ENCODE results near the gene PHKB.
"Not testable (repeated sequence)": the region's sequence is repeated elsewhere in the genome, so short reads cannot be mapped to it uniquely, and the experiment has no call there.

PHKB gene

DNA sequence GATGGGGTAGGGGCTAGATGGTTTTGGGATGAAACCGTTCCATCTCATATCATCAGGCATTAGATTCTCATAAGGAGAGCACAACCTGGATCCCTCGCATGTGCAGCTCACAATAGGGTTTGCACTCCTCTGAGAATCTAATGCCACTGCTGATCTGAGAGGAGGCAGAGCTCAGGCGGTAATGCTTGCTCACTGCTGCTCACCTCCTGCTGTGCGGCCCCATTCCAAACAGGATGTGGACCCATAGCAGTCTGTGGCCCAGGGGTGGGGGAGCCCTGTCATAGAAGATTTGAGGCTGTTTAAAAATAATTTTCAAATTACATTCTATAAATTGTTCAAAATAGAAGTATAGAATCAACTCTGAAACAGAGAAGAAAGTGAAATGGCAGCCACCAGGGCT is 50.8 kb downstream of the PHKB start:
- DNase-seq: no peak

DNA sequence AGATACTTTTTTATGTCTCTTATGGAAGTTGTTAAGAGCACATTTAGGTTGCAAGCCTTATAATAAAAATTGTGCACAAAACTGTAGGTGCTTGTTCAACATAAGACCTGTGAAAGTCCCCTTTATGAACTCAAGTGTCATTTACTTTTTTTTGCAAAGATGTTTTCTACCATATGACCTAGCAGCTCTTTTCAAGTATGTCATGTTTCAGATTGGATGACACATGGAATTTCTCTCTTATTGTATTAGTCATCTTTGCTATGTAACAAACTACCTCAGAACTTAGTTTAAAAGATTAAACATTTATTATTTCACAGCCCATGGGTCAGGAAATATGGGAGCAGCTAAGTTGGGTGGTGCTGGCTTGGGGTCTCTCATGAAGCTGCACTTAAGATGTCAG is 57.9 kb downstream of the PHKB start:
- DNase-seq: no peak

DNA sequence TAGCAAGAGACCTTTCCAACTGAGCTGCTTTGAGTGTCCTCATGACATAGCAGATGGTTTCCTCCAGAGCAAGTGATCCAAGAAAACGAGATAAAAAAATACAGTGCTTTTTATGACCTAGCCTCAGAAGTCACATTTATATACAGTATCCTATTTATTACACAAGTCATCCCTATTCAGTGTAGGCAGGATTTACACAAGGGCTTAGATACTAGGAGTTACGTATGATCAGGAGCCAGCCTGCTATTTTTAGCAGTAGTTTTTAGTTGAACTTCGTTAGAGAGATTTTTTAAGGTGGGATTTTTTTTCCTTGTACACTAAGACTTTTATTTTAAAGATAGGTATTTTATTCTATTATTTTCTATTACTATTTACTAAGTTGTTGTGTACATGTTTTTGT is 58.4 kb downstream of the PHKB start:
- no peak for DNase-seq

DNA sequence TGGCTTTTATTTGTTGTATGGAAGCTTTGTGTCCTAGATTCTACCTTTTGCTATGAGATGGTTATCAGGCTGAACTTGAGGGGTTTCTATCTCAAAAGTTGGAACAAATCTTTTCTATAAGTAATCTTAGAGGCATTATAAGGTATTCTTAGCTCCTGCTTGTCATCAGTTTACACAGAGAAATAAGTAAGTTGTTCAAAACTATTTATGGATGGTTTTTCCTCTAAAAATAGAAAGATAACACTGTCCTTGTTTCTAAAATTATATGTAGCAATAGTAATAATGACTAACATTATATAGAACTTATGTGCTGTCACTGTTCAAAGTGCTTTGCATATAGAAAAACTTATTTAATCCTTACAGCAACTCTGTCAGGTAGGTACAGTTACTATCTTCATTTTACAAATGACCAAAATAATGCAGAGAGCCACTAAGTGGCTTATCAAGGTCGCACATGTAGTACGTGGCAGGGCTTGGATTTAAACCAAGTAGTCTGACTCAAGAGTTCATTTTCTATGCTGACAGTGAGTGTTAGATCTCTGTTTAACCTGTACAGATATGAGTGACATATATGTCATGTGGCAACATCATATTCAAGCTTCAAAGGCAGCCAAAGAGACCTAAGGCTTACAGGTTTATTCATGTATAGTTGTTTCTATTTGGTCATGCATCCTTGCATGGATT is 59.0 kb downstream of the PHKB start:
- DNase-seq: no peak

DNA sequence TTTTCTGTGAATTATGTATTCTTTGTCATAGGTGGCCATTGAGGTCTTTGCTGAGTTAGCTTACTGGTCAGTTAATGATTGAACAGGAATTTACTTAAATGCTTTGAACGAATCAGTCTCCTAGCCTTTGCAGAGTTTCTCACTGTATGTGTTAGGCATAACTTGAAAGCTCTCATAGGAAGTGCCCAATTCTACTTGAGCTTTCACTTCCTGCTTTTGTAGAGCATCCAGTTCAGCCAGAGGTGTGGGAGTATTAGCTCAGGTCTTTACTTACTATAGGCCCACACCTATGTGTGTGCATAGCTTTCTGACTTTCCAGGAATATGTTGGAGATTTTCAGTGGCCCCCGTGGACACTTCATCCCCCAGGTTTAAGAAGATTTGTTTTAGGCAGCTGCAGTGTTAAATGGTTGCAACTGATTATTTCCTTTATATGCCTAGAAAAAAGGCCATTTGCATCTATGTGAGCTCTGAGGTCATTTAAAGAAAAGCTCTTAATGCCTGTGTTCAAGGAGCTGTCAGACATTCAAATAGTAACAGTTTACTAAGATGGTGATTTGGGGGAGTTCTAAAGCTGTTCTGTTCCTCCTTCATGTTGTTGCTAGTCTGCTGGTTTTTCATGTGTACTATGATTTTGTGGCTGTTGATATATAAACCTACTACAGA is 62.3 kb downstream of the PHKB start:
- no peak for DNase-seq

DNA sequence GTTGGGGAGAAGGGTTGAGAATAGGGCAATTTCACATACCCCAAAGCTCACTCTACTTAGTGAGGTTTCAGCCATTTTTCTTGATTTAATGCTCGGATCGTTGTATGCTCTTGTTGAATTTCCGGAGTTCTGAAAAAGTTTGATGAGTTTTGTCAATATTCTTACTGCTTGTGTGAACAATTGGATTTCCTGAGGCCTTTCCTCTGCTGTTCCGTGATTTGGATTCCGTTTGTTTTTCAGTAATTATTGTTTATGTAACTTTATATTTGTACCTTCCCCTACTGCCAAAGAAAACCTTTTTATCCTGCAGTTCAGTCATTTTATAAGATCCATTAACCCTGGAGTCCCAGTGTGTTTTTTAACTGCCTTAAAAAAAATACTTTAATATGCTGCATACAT is 62.9 kb downstream of the PHKB start:
- no peak for DNase-seq

DNA sequence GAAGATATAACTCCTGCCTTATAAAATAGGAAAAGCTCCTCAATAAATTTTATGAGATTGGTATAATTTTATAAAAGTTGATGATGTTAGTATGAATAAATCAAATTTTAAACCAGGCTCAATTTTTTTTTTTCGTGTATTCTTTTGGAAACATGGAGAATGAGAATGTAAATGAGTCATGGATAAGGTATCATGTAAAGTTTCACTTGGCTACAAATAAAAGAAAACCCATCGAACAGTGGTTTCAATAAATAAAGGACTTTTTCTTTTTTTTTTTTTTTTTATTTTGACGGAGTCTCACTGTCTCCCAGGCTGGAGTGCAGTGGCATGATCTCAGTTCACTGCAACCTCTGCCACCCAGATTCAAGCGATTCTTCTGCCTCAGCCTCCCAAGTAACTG is 67.3 kb downstream of the PHKB start:
- no peak for DNase-seq

DNA sequence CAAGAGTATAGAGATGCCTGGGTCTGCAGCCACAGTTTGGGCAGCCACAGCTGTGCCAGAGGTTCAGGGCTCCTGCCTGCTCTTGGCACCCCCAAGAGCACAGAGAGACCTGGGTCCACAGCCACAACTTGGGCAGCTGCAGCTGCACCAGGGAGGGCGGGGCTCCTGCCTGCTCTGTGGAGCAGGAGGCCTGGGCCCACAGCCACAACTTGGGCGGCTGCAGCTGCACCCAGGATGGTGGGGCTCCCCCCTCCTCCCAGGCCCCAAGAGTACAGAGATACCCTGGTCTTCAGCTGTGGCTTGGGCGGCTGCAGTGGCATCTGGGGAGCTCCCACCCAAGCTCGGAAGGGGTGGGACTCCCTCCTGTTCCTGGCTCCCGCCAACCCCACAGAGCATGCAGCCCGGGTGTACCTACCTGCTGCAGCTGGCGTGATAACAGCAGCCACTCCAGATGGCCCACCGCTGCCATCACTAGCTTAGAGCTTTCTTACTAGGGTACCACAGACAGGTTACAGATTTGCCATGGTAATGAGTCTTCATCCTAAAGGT is 72.7 kb downstream of the PHKB start:
- DNase-seq: no peak

DNA sequence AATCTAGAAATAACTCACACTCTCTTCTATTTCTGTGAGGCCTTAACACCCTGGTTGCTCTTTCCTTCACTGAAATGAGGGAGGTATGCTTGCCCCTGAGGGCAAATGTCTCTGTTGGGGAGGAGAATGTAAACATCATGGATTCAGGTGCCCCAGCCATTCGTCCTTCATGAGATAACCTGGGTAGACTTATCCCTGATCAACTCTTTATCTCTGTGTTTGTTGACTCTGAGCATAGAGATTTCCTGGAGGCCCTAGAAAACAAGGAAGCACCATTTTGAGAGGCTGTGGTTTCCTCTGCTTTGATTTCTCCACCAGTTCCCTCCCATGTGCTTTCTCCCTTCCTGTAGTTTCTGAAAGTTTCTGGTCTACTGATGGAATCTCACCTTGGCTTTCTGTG is 77.3 kb downstream of the PHKB start:
- DNase-seq: no peak

DNA sequence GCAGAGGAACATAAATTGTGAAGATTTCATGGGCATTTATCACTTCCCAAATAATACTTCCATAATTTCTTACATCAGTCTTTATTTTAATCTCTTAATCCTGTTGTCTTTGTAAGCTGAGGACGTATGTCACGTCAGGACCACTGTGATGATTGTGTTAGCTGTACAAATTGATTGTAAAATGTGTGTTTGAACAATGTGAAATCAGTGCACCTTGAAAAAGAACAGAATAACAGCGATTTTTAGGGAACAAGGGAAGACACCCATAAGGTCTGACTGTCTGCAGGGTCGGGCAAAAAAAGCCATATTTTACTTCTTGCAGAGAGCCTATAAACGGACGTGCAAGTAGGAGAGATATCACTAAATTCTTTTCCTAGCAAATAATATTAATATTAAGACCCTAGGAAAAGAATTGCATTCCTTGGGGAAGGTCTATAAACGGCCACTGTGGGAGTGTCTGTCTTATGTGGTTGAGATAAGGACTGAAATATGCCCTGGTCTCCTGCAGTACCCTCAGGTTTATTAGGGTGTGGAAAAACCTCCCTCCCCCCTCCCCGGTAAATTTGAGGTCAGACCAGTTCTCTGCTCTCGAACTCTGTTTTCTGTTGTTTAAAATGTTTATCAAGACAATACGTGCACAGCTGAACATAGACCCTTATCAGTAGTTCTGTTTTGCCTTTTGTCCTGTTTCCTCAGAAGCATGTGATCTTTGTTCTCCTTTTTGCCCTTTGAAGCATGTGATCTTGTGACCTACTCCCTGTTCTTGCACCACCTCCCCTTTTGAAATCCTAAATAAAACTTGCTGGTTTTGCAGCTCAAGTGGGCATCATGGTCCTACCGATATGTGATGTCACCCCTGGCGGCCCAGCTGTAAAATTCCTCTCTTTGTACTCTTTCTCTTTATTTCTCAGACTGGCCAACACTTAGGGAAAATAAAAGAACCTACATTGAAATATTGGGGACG is 78.9 kb downstream of the PHKB start:
- not testable (repeated sequence) for DNase-seq

DNA sequence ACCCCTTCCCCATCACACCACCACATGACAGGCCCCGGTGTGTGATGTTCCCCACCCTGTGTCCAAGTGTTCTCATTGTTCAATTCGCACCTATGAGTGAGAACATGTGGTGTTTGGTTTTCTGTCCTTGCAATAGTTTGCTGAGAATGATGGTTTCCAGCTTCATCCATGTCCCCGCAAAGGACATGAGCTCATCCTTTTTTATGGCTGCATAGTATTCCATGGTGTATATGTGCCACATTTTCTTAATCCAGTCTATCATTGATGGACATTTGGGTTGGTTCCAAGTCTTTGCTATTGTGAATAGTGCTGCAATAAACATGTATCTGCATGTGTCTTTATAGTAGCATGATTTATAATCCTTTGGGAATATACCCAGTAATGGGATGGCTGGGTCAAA is 80.0 kb downstream of the PHKB start:
- not testable (repeated sequence) for DNase-seq

DNA sequence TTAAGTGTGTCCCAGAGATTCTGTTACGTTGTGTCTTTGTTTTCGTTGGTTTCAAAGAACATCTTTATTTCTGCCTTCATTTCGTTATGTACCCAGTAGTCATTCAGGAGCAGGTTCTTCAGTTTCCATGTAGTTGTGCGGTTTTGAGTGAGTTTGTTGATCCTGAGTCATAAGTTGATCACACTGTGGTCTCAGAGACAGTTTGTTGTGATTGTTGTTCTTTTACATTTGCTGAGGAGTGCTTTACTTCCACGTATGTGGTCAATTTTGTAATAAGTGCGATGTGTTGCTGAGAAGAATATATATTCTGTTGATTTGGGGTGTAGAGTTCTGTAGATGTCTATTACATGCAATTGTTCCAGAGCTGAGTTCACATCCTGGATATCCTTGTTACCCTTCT is 83.1 kb downstream of the PHKB start:
- not testable (repeated sequence) for DNase-seq

DNA sequence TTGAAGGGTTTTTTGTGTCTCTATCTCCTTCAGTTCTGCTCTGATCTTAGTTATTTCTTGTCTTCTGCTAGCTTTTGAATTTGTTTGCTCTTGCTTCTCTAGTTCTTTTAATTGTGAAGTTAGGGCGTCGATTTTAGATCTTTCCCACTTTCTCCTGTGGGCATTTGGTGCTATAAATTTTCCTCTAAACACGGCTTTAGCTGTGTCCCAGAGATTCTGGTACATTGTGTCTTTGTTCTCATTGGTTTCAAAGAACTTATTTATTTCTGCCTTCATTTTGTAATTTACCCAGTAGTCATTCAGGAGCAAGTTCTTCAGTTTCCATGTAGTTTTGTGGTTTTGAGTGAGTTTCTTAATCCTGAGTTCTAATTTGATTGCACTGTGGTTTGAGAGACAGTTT is 90.1 kb downstream of the PHKB start:
- DNase-seq: not testable (repeated sequence)

DNA sequence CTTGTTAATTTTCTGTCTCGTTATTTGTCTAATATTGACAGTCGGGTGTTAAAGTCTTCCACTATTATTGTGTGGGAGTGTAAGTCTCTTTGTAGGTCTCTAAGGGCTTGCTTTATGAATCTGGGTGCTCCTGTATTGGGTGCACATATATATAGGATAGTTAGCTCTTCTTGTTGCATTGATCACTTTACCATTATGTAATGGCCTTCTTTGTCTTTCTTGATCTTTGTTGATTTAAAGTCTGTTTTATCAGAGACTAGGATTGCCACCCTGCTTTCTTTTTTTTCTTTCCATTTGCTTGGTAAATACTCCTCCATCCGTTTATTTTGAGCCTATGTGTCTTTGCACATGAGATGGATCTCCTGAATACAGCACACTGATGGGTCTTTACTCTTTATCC is 90.6 kb downstream of the PHKB start:
- not testable (repeated sequence) for DNase-seq

DNA sequence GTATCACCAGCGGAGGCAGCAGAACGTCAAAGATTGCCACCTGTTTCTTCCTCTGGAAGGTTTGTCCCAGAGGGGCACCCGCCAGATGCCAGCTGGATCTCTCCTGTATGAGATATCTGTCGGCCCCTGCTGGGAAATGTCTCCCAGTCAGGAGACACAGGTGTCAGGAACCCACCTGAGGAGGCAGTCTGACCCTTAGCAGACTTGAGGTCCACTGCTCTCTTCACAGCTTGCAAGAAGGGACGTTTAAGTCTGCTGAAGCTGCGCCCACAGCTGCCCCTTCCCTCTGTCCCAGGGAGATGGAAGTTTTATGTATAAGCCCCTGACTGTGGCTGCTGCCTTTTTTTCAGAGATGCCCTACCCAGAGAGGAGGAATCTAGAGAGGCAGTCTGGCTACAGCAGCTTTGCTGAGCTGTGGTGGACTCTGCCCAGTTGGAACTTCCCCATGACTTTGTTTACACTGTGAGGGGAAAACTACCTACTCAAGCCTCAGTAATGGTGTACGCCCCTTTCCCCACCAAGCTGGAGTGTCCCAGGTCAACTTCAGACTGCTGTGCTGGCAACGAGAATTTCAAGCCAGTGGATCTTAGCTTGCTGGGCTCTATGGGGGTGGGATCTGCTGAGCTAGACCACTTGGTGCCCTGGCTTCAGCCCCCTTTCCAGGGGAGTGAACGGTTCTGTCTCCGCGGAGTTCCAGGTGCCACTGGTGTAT is 92.9 kb downstream of the PHKB start:
- no peak for DNase-seq

DNA sequence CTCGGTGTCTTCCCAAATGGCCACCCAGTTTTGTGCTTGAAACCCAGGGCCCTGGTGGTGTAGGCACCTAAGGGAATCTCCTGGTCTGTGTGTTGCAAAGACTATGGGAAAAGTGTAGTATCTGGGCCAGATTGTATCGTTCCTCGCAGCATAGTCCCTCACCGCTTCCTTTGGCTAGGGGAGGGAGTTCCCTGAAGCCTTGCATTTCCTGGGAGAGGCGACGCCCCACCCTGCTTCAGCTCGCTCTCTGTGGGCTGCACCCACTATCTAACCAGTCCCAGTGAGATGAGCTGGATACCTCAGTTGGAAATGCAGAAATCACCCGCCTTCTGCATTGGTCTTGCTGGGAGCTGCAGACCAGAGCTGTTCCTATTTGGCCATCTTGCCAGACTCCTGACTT is 93.5 kb downstream of the PHKB start:
- DNase-seq: not testable (repeated sequence)

DNA sequence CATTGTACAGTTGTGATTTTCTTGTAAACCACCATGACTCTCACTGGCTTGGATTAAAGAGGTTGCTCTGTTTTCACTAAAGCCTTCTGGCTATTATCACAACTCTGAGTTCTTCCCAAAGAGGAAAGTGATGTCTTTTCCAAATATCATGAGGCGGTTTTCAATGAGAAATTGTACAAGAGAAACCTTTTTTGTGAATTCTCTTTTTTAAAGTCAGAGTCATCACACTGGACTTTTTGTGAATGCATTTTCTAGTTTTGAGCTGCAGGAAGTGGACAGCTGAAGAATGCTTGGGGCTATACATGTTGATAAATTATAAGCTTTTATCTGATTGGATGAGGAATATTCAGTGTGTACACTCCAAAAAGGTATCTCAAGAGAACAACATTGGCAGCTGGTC is 100.2 kb downstream of the PHKB start:
- DNase-seq: no peak

DNA sequence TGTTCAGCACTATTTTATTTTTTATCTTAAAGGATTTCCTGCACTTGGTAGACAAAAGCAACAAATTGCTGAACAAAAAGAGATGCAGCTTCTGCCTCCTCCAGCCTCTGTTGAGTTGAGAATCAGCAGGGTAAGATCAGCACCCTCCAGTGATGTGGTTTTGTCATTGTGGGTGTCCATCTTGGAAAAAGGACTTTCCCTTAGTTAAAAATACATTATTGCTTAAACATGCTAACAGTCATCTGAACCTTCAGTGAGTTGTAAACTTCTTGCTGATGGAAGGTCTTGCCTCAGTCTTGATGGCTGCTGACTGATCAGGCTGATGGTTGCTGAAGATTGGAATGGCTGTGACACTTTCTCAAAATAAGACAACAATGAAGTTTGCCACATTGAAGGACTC is 101.2 kb downstream of the PHKB start:
- no peak for DNase-seq

DNA sequence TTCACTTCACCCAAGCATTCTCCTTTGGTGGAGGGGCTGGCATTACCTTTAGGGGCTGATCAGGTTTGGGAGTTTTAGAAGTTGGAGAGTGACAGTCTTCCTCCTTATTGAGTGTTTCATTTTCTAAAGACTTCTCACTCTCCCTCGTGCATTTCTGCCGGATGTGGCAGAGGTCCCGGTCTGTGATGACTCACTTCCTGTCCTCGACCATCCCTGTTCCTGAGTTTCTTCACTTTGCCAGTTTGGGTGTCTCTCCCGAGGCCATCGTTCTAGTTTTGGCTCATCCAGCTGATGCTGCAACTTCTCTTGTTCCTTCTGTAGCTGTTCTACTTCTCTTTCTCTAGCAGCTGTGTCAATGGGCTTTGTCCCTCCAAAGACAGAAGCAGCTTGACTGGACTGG is 104.3 kb downstream of the PHKB start:
- no peak for DNase-seq

DNA sequence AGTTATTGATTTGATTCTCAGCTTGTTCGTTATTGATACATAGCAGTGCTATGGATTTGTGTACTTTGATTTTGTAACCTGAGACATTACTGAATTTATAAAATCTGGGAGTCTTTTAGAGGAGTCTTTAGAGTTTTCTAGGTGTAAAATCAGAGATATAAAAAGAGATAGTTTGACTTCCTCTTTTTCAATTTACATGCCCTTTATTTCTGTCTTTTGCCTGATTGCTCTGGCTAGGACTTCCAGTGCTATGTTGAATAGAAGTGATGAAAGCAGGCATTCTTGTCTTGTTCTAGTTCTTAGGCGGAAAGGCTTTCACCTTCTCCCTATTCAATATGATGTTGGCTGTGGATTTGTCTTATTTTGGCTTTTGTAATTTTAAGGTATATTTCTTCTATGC is 106.2 kb downstream of the PHKB start:
- DNase-seq: no peak

DNA sequence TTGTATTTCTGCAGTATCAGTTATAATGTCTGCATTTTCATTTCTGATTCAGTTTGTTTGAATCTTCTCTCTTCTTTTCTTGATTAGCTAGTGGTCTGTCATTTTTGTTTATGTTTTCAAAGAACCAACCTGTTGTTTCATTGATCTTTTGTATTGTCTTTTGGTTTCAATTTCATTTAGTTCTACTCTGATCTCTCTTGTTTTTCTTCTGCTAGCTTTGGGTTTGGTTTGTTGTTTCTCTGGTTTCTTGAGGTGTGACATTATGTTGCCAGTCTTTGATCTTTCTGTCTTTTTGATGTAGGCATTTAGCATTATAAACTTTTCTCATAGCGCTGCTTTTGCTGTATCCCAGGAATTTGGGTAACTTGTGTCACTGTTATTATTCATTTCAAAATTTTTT is 107.2 kb downstream of the PHKB start:
- no peak for DNase-seq

DNA sequence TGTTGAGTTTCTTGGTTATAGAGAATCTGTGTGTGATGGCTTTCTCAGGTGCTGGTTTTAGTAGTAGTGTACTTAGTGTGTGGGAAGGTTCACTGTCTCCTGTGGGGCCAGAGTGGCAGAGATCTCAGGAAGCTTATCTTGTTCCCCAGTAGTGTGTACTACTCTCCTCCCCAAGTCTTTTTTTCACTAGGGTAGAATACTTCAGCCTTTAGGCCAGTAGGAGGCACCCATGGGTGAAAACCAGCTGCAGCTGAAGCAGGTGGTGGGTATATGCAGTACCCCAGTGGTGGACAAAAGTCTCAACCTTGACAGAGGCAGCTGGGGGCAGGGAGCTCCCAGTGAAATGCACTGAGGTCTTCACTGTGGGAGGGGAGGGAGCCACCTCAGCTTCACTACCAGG is 109.9 kb downstream of the PHKB start:
- DNase-seq: no peak

DNA sequence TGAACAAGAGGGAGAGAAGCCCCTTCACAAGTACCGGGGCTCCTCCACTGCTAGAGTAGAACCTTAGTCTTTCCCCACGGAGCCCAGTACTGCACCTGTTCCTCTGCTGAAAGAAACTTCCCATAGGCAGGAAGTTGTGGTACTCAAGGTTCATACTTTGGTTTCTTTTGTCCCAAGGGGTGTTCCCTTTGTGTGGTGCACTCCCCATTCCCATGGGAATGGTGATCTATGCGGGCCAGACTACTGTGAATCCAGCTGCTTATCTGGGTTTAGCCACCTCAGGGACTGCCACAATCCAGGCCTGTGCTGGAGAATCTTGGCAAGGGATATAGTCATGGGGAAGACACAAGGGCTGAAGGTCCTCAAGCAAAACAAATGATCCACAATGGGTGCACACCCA is 110.6 kb downstream of the PHKB start:
- no peak for DNase-seq
